Measurements from ENCODE around the gene NDUFA13.

GRCh38 chr19:19514215-19514657 is 1.8 kb upstream of the NDUFA13 start:
- no peak for TF ChIP-seq CTCF (conservative IDR thresholded peaks at IDR 0.05 in 1 of 2, IDR thresholded peaks at IDR 0.05 in 1 of 2; ENCODE audit: extremely low read depth in 1 of 2, insufficient read depth in 1 of 2, low read depth in 1 of 2, low read length in 2 of 2)
- no peak for TF ChIP-seq EZH2 (IDR thresholded peaks at IDR 0.05; ENCODE audit: borderline replicate concordance, low read length)
